CD4-positive, alpha-beta T cell (primary cell): ENCODE results near the gene GLB1L. TPM values are rescaled to one million over a fixed set of nuclear protein-coding genes. Genes with fewer than 3 reads are reported as not detected.

ENCODE experiments used
- ATAC-seq: fragments of 200-7000 bp; cut with Tn5 transposase; one replicate; pipeline ENCODE4 v1.10.0; 2022; ENCODE audit warnings: mild to moderate bottlenecking; ENCODE audit not compliant: poor library complexity
- CTCF ChIA-PET: fragments of 350-600 bp; sonication (Branson Sonifier 250); formaldehyde crosslinking; loops from one replicate; lab custom pipeline; 2021; ENCODE audit warnings: antibody characterized with exemption, inconsistent platforms; lab: Charles Lee
- POLR2A ChIA-PET: fragments of 350-600 bp; sonication (Branson Sonifier 250); formaldehyde crosslinking; loops from one replicate; lab custom pipeline; 2021; ENCODE audit warnings: antibody characterized with exemption, inconsistent platforms; lab: Charles Lee
- DNase-seq, 14 experiments: peaks; one replicate each; pipeline ENCODE4 v3.0.0-alpha.2; 2013 to 2020; ENCODE audit warnings: mixed read lengths in 2 of 14
- H3K27ac ChIP-seq, 2 donors: one replicate each; pipeline versions ENCODE4 v1.5.1 to v1.7.0; 2013; ENCODE audit warnings: low read length in 2 of 2, low read depth in 1 of 2, mild to moderate bottlenecking in 1 of 2
- H3K27me3 ChIP-seq, 2 experiments: 1 replicate in 1 of 2; 2 replicates in 1 of 2; pipeline versions ENCODE4 v1.6.1 to v1.7.0; 2013; ENCODE audit warnings: low read length in 2 of 2, control low read depth in 1 of 2, mild to moderate bottlenecking in 1 of 2, moderate library complexity in 1 of 2; ENCODE audit not compliant: insufficient read depth in 2 of 2, control insufficient read depth in 1 of 2
- H3K36me3 ChIP-seq: one replicate; pipeline ENCODE4 v1.6.1; 2013; ENCODE audit warnings: low read length, control low read depth; ENCODE audit not compliant: insufficient read depth
- H3K4me1 ChIP-seq: one replicate; pipeline ENCODE4 v1.6.1; 2013; ENCODE audit warnings: low read length, control low read depth; ENCODE audit not compliant: insufficient read depth
- H3K4me3 ChIP-seq: one replicate; pipeline ENCODE4 v1.5.1; 2013; ENCODE audit warnings: mild to moderate bottlenecking, low read length, moderate library complexity
- H3K9me3 ChIP-seq, 2 experiments: 1 replicate in 1 of 2; 2 replicates in 1 of 2; pipeline versions ENCODE4 v1.6.1 to v1.7.0; 2013; ENCODE audit warnings: low read length in 2 of 2, mild to moderate bottlenecking in 2 of 2, control low read depth in 1 of 2, moderate library complexity in 1 of 2; ENCODE audit not compliant: control insufficient read depth in 1 of 2, insufficient read depth in 1 of 2
- H3K27ac Mint-ChIP-seq: one replicate; pipeline ENCODE4 v1.8.0; 2020; ENCODE audit warnings: mixed read lengths
- H3K27me3 Mint-ChIP-seq: one replicate; pipeline ENCODE4 v1.8.0; 2021; ENCODE audit warnings: mixed read lengths
- H3K36me3 Mint-ChIP-seq: one replicate; pipeline ENCODE4 v1.8.0; 2021; ENCODE audit warnings: low read depth, mixed read lengths
- H3K4me1 Mint-ChIP-seq: one replicate; pipeline ENCODE4 v1.8.0; 2021; ENCODE audit warnings: low read depth, mixed read lengths
- H3K4me3 Mint-ChIP-seq: one replicate; pipeline ENCODE4 v1.8.0; 2020; ENCODE audit warnings: mild to moderate bottlenecking, mixed read lengths
- H3K9me3 Mint-ChIP-seq: one replicate; pipeline ENCODE4 v1.8.0; 2020; ENCODE audit warnings: mixed read lengths
- intact Hi-C, 2 experiments: fragments of 100-400 bp; cut with DNase I in 1 of 2; cut with micrococcal nuclease in 1 of 2; formaldehyde crosslinking; loops; one replicate each; pipeline versions ENCODE4 v1.15.1 to v1.9.0; 2023 to 2025; cut with DNase I, micrococcal nuclease
- total RNA-seq, 174 experiments: library from RNA in 2 of 174; stranded (reverse) in 2 of 174; gene quantifications; one replicate each; pipeline ENCODE4 v1.2.3 and lab custom pipeline; 2021 to 2026
- TF ChIP-seq, protein P1 (sequence below): fragments of 200-600 bp; IDR thresholded peaks from one replicate; pipeline ENCODE4 v1.8.0; 2022; ENCODE audit warnings: antibody characterized with exemption, mild to moderate bottlenecking

GLB1L gene
- total RNA-seq, 2 experiments from 2014 or later: 2.4 to 3.0 TPM

DNA sequence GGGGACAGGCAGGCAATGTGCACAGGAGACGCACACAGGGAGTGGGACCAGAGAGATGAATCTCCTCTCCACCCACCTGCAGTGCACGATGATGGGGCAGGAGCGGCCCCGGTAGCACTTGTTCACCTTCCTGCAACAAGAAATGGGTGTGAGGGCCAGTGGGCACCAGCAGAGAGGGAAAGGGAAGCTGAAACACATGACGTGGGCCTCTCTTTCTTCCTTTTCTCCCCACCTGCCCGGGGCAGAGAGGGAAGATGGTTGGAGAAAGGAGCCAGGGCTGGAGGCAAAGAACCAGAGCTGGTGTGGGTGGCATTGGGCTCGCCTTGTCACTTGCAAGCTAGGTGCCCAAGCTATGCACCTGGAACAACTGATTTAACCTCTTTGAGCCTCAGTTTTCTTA, 46.1 kb upstream of the GLB1L start:
- no peaks in the 10 kb centered on the region for H3K27me3 Mint-ChIP-seq
- Histone ChIP-seq H3K9me3 (no peaks in the 10 kb centered on the region), H3K36me3 (peaks cover 2% of the 10 kb centered on the region), H3K4me3 (no peak overlapping the region), H3K27me3 (no peaks in the 10 kb centered on the region), H3K27ac (no peak overlapping the region), H3K4me1 (peaks cover 16% of the 10 kb centered on the region)
- H3K9me3 Mint-ChIP-seq: no peaks in the 10 kb centered on the region
- H3K4me1 Mint-ChIP-seq: peaks cover 19% of the 10 kb centered on the region
- H3K36me3 Mint-ChIP-seq: peaks cover 5% of the 10 kb centered on the region
- ATAC-seq: no peak
- H3K4me3 Mint-ChIP-seq: no peak overlapping the region
- no peak for DNase-seq
- H3K27ac Mint-ChIP-seq: no peak overlapping the region
- ChIA-PET CTCF (interaction anchor here (1.4 kb wide), 1 partner anchor 131 kb away, joined by 3 read pairs; the partner anchor contains the start of gene NHEJ1), POLR2A (interaction anchor here (0.6 kb wide), 1 partner anchor 399 kb away, joined by 3 read pairs; no protein-coding TSS in a partner anchor)
- TF ChIP-seq, protein P1, sequence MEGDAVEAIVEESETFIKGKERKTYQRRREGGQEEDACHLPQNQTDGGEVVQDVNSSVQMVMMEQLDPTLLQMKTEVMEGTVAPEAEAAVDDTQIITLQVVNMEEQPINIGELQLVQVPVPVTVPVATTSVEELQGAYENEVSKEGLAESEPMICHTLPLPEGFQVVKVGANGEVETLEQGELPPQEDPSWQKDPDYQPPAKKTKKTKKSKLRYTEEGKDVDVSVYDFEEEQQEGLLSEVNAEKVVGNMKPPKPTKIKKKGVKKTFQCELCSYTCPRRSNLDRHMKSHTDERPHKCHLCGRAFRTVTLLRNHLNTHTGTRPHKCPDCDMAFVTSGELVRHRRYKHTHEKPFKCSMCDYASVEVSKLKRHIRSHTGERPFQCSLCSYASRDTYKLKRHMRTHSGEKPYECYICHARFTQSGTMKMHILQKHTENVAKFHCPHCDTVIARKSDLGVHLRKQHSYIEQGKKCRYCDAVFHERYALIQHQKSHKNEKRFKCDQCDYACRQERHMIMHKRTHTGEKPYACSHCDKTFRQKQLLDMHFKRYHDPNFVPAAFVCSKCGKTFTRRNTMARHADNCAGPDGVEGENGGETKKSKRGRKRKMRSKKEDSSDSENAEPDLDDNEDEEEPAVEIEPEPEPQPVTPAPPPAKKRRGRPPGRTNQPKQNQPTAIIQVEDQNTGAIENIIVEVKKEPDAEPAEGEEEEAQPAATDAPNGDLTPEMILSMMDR: no peak
- intact Hi-C loops: loop anchor here in 1 of 2 experiments (5.0 to 10.0 kb wide), 2 partner anchors 64 to 253 kb away; partner anchors contain the start of genes ANKZF1, ATG9A, CHPF and TMEM198

DNA sequence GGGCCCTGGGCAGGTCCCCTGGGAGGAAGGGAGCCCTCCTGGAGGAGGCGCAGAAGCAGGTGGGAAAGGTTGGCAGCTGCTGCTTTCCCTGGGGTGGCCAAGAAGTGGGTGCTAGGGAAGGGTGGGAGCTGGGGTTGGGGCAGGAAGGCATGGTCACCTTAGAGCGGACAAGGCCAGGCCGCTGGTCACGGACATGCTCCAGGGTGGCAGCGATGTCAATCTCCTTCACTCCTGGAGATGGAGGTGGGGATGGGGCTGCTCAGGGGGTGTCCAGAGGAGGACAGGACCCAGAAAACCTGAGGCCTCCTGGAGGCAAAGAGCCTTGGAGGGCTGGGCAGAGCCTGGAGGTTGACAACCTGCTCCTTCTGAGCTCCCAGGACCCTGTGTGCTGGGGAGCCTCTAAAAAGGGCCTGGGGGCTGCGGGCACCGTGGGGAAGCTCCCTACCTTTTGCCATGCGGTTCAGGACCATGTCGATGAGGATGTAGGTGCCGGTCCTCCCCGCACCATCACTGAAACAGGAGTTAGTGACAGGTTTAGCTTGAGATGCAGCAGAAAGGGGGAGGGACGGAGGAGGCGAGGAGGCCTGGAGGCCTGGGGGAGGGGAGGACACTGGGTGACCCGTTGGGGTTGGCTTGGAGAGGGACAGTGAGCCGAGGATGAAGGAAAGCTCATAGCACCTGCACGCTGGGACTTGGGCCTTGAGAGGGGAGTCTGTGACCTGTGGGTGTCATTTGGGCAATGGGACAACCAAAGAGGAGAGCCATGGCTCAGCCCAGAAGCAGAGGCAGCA, 45.3 kb upstream of the GLB1L start:
- ChIA-PET POLR2A (no interaction called here), CTCF (interaction anchor here (1.4 kb wide), 1 partner anchor 130 kb away, joined by 3 read pairs; the partner anchor contains the start of gene NHEJ1)
- no peak for DNase-seq
- Mint-ChIP-seq H3K4me1 (peaks cover 12% of the 10 kb centered on the region), H3K4me3 (no peak overlapping the region), H3K36me3 (peaks cover 11% of the 10 kb centered on the region), H3K9me3 (no peaks in the 10 kb centered on the region), H3K27me3 (no peaks in the 10 kb centered on the region), H3K27ac (no peak overlapping the region)
- Histone ChIP-seq H3K27me3 (no peaks in the 10 kb centered on the region), H3K27ac (no peak overlapping the region), H3K4me1 (peaks cover 16% of the 10 kb centered on the region), H3K36me3 (peaks cover 5% of the 10 kb centered on the region), H3K4me3 (no peak overlapping the region), H3K9me3 (no peaks in the 10 kb centered on the region)
- intact Hi-C loops: loop anchor here in 1 of 2 experiments (5.0 to 10.0 kb wide), 2 partner anchors 63 to 254 kb away; partner anchors contain the start of genes ANKZF1, ATG9A, CHPF and TMEM198
- TF ChIP-seq, protein P1: no peak
- ATAC-seq: no peak

GRCh38 chr2:219289537-219290361, 44.5 kb upstream of the GLB1L start:
- Mint-ChIP-seq H3K4me3 (no peak overlapping the region), H3K36me3 (peaks cover 15% of the 10 kb centered on the region), H3K9me3 (no peaks in the 10 kb centered on the region), H3K4me1 (peaks cover 5% of the 10 kb centered on the region), H3K27me3 (no peaks in the 10 kb centered on the region), H3K27ac (no peak overlapping the region)
- Histone ChIP-seq H3K27me3 (no peaks in the 10 kb centered on the region), H3K9me3 (no peaks in the 10 kb centered on the region), H3K27ac (no peak overlapping the region), H3K4me3 (no peak overlapping the region), H3K36me3 (peaks cover 13% of the 10 kb centered on the region), H3K4me1 (peaks cover 9% of the 10 kb centered on the region)
- ChIA-PET POLR2A (no interaction called here), CTCF (interaction anchor here (1.4 kb wide), 1 partner anchor 129 kb away, joined by 3 read pairs; the partner anchor contains the start of gene NHEJ1)
- TF ChIP-seq, protein P1: no peak
- intact Hi-C loops: loop anchor here in 1 of 2 experiments (5.0 to 10.0 kb wide), 2 partner anchors 62 to 255 kb away; partner anchors contain the start of genes ANKZF1, ATG9A, CHPF and TMEM198
- DNase-seq: no peak
- no peak for ATAC-seq
